CD4-positive, alpha-beta T cell (primary cell): ENCODE measurements around the gene PLXNA2. TPM values are rescaled to one million over a fixed set of nuclear protein-coding genes. Genes with fewer than 3 reads are reported as not detected.

Experiments used
- ATAC-seq: fragments of 200-7000 bp; cut with Tn5 transposase; one replicate; pipeline ENCODE4 v1.10.0; 2022; ENCODE audit warnings: mild to moderate bottlenecking; ENCODE audit not compliant: poor library complexity
- CTCF ChIA-PET: fragments of 350-600 bp; sonication (Branson Sonifier 250); formaldehyde crosslinking; loops from one replicate; lab custom pipeline; 2021; ENCODE audit warnings: antibody characterized with exemption, inconsistent platforms; lab: Charles Lee
- POLR2A ChIA-PET: fragments of 350-600 bp; sonication (Branson Sonifier 250); formaldehyde crosslinking; loops from one replicate; lab custom pipeline; 2021; ENCODE audit warnings: antibody characterized with exemption, inconsistent platforms; lab: Charles Lee
- DNase-seq, 14 experiments: peaks; one replicate each; pipeline ENCODE4 v3.0.0-alpha.2; 2013 to 2020; ENCODE audit warnings: mixed read lengths in 2 of 14
- H3K27ac ChIP-seq, 2 donors: one replicate each; pipeline versions ENCODE4 v1.5.1 to v1.7.0; 2013; ENCODE audit warnings: low read length in 2 of 2, low read depth in 1 of 2, mild to moderate bottlenecking in 1 of 2
- H3K27me3 ChIP-seq, 2 experiments: 1 replicate in 1 of 2; 2 replicates in 1 of 2; pipeline versions ENCODE4 v1.6.1 to v1.7.0; 2013; ENCODE audit warnings: low read length in 2 of 2, control low read depth in 1 of 2, mild to moderate bottlenecking in 1 of 2, moderate library complexity in 1 of 2; ENCODE audit not compliant: insufficient read depth in 2 of 2, control insufficient read depth in 1 of 2
- H3K36me3 ChIP-seq: one replicate; pipeline ENCODE4 v1.6.1; 2013; ENCODE audit warnings: low read length, control low read depth; ENCODE audit not compliant: insufficient read depth
- H3K4me1 ChIP-seq: one replicate; pipeline ENCODE4 v1.6.1; 2013; ENCODE audit warnings: low read length, control low read depth; ENCODE audit not compliant: insufficient read depth
- H3K4me3 ChIP-seq: one replicate; pipeline ENCODE4 v1.5.1; 2013; ENCODE audit warnings: mild to moderate bottlenecking, low read length, moderate library complexity
- H3K9me3 ChIP-seq, 2 experiments: 1 replicate in 1 of 2; 2 replicates in 1 of 2; pipeline versions ENCODE4 v1.6.1 to v1.7.0; 2013; ENCODE audit warnings: low read length in 2 of 2, mild to moderate bottlenecking in 2 of 2, control low read depth in 1 of 2, moderate library complexity in 1 of 2; ENCODE audit not compliant: control insufficient read depth in 1 of 2, insufficient read depth in 1 of 2
- H3K27ac Mint-ChIP-seq: one replicate; pipeline ENCODE4 v1.8.0; 2020; ENCODE audit warnings: mixed read lengths
- H3K27me3 Mint-ChIP-seq: one replicate; pipeline ENCODE4 v1.8.0; 2021; ENCODE audit warnings: mixed read lengths
- H3K36me3 Mint-ChIP-seq: one replicate; pipeline ENCODE4 v1.8.0; 2021; ENCODE audit warnings: low read depth, mixed read lengths
- H3K4me1 Mint-ChIP-seq: one replicate; pipeline ENCODE4 v1.8.0; 2021; ENCODE audit warnings: low read depth, mixed read lengths
- H3K4me3 Mint-ChIP-seq: one replicate; pipeline ENCODE4 v1.8.0; 2020; ENCODE audit warnings: mild to moderate bottlenecking, mixed read lengths
- H3K9me3 Mint-ChIP-seq: one replicate; pipeline ENCODE4 v1.8.0; 2020; ENCODE audit warnings: mixed read lengths
- CTCF ChIP-seq: fragments of 200-600 bp; IDR thresholded peaks from one replicate; pipeline ENCODE4 v1.8.0; 2022; ENCODE audit warnings: antibody characterized with exemption, mild to moderate bottlenecking
- intact Hi-C, 2 experiments: fragments of 100-400 bp; cut with DNase I in 1 of 2; cut with micrococcal nuclease in 1 of 2; formaldehyde crosslinking; loops; one replicate each; pipeline versions ENCODE4 v1.15.1 to v1.9.0; 2023 to 2025; cut with DNase I, micrococcal nuclease
- total RNA-seq, 174 experiments: library from RNA in 2 of 174; stranded (reverse) in 2 of 174; gene quantifications; one replicate each; pipeline ENCODE4 v1.2.3 and lab custom pipeline; 2021 to 2026

PLXNA2 gene
- total RNA-seq, 2 experiments from 2014 or later = 0.75 to 0.77 TPM

DNA sequence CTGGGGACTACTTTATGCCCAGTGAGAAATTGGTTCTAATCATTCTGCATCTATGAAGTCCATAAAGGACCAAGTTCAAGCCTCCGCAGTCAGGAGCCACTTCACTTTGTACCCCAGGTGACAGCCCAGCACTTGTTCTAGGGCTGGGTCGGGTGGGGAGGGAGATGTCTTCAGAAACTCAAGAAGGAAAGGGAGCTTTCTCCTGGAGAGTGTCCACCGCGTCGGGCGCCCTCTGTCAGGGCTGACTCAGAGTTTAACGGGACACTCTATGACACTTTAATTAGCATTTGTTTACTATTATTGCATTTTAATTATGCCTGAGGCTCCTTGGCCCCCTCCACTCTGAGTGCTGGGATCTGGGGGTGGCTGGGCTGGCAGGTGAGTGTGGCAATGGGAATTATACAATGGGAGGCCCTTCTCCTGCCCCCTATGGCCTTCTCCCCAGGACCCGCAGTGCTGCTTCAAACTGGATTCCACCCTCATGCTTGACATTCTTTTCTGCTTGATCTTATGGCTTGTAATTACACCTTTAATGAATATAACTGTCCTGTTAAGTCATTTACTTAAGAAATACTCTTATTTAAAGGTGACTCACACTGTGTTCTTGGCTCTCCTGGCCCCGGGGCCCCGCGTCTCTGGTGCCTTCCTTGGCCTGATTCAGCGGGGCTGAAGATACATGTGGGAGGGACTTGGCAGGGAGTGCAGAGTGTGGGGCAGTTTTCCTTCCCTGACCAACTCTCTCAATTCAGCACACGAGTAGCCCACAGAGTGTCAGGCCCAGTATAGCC, 136.6 kb downstream of the PLXNA2 start:
- no peak overlapping the region for H3K4me3 ChIP-seq
- H3K4me1 Mint-ChIP-seq = no peaks in the 10 kb centered on the region
- no peaks in the 10 kb centered on the region for H3K4me1 ChIP-seq
- H3K27me3 ChIP-seq = peaks cover 0 to 2% of the 10 kb centered on the region in 2 experiments
- no peak overlapping the region for H3K27ac Mint-ChIP-seq
- DNase-seq (no peak), ATAC-seq (no peak)
- no peaks in the 10 kb centered on the region for H3K36me3 ChIP-seq
- H3K27me3 Mint-ChIP-seq = no peaks in the 10 kb centered on the region
- CTCF ChIA-PET = no interaction called here
- POLR2A ChIA-PET = no interaction called here
- no peaks in the 10 kb centered on the region for H3K36me3 Mint-ChIP-seq
- no peaks in the 10 kb centered on the region for H3K9me3 ChIP-seq
- no peak overlapping the region for H3K4me3 Mint-ChIP-seq
- intact Hi-C loops = no loop called here
- no peak for TF ChIP-seq CTCF
- no peaks in the 10 kb centered on the region for H3K9me3 Mint-ChIP-seq
- no peak overlapping the region for H3K27ac ChIP-seq

DNA sequence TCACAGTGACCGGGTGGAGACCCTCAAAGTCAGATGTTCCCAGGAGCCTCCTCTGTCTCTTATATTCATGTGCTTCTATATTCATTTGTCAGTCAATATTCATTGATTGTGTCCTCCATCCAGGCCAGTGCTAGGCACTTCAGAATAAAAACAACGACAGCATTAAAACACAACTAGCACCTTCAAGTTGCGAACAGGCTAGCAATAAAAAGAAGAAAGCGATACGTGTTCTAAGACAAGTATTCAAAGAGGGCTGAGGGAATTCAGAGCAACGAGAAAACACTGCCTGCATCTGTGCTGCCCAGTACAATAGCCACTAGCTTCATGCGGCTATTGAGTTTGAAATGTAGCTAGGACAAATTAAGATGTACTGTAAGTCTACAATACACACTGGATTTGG, 138.0 kb downstream of the PLXNA2 start:
- DNase-seq = no peak
- no peak overlapping the region for H3K27ac Mint-ChIP-seq
- Histone ChIP-seq H3K4me1 (no peaks in the 10 kb centered on the region), H3K9me3 (no peaks in the 10 kb centered on the region), H3K27me3 (peaks cover 0 to 2% of the 10 kb centered on the region in 2 experiments), H3K4me3 (no peak overlapping the region), H3K36me3 (no peaks in the 10 kb centered on the region), H3K27ac (no peak overlapping the region)
- H3K36me3 Mint-ChIP-seq = no peaks in the 10 kb centered on the region
- TF ChIP-seq CTCF = no peak
- ATAC-seq = no peak
- H3K4me1 Mint-ChIP-seq = no peaks in the 10 kb centered on the region
- no peak overlapping the region for H3K4me3 Mint-ChIP-seq
- POLR2A ChIA-PET = no interaction called here
- no peaks in the 10 kb centered on the region for H3K9me3 Mint-ChIP-seq
- intact Hi-C loops = no loop called here
- CTCF ChIA-PET = no interaction called here
- no peaks in the 10 kb centered on the region for H3K27me3 Mint-ChIP-seq

GRCh38 chr1:208105756-208106155, 138.4 kb downstream of the PLXNA2 start:
- Mint-ChIP-seq H3K27me3 (no peaks in the 10 kb centered on the region), H3K36me3 (no peaks in the 10 kb centered on the region), H3K4me1 (no peaks in the 10 kb centered on the region), H3K27ac (no peak overlapping the region), H3K4me3 (no peak overlapping the region), H3K9me3 (no peaks in the 10 kb centered on the region)
- POLR2A ChIA-PET = no interaction called here
- no peak for TF ChIP-seq CTCF
- intact Hi-C loops = no loop called here
- Histone ChIP-seq H3K27me3 (peaks cover 0 to 2% of the 10 kb centered on the region in 2 experiments), H3K9me3 (no peaks in the 10 kb centered on the region), H3K27ac (no peak overlapping the region), H3K4me1 (no peaks in the 10 kb centered on the region), H3K36me3 (no peaks in the 10 kb centered on the region), H3K4me3 (no peak overlapping the region)
- DNase-seq = no peak
- no peak for ATAC-seq
- CTCF ChIA-PET = interaction anchor here (0.6 kb wide), 1 partner anchor 21 kb away, joined by 3 read pairs; no protein-coding TSS in a partner anchor
